HG03103 (cell line): ENCODE results near the gene EEF1A1.
"Not testable (repeated sequence)": the region's sequence is repeated elsewhere in the genome, so short reads cannot be mapped to it uniquely, and the experiment has no call there.

ENCODE experiments used
- ATAC-seq: cut with Tn5 transposase; IDR thresholded peaks from one replicate; pipeline ENCODE4 v1.9.1; 2021; ENCODE audit warnings: low read depth; ENCODE audit not compliant: unreplicated experiment

Gene EEF1A1

GRCh38 chr6:73520688-73521350, at the start of gene EEF1A1:
Gene EEF1A1 (minus strand): TSS chr6:73521032. CDS start chr6:73520026, 1,006 bp downstream.
- peak; percentile 50 for ATAC-seq

DNA sequence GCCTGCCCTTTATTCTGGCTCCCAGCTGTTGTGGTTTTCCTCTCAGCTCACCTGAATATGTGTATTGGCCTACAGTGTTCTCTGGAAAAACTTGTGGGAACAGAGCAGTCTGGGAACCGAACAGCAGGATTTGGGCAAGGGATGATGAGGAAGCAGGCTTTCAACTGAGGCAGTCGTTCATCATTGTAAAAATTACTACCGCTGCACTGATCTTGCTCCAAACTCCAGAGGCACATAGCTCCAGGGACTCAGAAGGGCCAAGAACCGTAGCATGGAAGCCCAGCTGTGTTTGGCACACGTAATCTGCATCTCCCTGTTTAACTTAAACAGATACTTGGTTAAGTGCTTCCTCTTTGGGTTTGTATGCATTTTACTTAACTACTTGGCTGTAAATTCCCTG, 48.3 kb upstream of the EEF1A1 start:
- no peak for ATAC-seq

- ATAC-seq: no peak
These were observed 46.2 kb upstream of the EEF1A1 start for GRCh38 chr6:73566954-73567591.

GRCh38 chr6:73566486-73566871, 45.6 kb upstream of the EEF1A1 start:
- not testable (repeated sequence) for ATAC-seq

- no peak for ATAC-seq
These were observed 45.1 kb upstream of the EEF1A1 start for GRCh38 chr6:73565767-73566485.

GRCh38 chr6:73564578-73565345, 43.9 kb upstream of the EEF1A1 start:
- ATAC-seq: no peak

DNA sequence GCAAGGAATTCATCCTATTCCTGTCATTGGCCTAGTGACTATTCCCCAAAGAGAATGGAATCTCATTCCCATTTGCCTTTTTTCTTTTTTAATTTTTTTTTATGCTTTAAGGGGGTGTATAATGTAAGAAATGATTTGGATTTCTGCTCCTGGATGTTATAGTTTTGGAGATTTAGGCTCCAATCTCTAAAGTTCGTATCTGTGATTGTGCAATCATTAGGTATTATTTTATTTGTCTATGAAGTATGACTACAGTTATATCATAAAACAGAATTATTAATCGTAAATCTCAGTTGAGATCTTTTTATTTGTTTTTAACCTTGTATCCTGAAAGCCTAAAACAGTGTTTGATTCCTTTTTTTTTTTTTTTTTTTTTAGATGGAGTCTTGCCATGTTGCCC, 41.7 kb upstream of the EEF1A1 start:
- no peak for ATAC-seq

DNA sequence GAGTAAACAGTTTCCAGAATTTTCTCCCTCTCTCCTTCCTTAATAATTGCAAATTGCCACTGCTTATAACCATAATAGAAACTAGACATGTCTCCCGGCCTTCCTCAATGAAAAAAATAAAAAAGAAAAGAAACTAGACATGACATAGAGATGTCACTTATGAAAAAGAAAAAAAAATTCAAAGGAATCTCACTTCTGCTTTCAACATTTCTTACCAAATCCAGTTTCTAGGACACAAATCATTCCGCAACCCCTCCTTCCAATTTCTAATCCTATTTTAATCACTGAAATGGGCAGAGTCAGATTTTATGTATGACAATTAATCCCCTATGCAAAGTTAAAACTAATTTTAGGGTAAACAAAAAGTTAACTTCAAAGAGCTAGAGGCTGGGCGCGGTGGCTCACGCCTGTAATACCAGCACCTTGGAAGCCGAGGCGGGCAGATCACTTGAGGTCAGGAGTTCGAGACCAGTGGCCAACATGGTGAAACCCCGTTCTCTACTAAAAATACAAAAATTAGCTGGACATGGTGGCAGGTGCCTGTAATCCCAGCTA, 40.1 kb upstream of the EEF1A1 start:
- peak; percentile 52 for ATAC-seq

- peak; percentile 28 for ATAC-seq
These were observed 39.4 kb upstream of the EEF1A1 start for GRCh38 chr6:73560182-73560732.

- ATAC-seq: not testable (repeated sequence)
These were observed 38.6 kb upstream of the EEF1A1 start for GRCh38 chr6:73559399-73559794.

GRCh38 chr6:73558624-73559398, 38.0 kb upstream of the EEF1A1 start:
- no peak for ATAC-seq

GRCh38 chr6:73556836-73557235, 36.0 kb upstream of the EEF1A1 start:
- ATAC-seq: no peak

DNA sequence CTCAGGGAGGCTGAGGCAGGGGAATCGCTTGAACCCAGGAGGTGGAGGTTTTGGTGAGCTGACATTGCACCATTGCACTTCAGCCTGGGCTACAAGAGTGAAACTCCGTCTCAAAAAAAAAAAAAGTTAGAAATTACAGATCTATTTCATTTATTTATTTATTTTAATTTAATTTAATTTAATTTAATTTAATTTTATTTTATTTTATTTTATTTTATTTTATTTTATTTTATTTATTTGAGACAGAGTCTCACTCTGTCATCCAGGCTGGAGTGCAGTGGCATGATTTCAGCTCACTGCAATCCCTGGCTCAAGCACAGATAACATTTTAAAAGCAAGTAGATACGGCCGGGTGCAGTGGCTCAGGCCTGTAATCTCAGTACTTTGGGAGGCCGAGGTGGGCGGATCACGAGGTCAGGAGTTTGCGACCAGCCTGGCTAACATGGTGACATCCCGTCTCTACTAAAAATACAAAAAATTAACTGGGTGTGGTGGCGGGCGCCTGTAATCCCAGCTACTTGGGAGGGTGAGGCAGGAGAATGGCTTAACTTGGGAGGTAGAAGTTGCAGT, 34.6 kb upstream of the EEF1A1 start:
- not testable (repeated sequence) for ATAC-seq

- not testable (repeated sequence) for ATAC-seq
These were observed 30.3 kb upstream of the EEF1A1 start for GRCh38 chr6:73551115-73551514.

DNA sequence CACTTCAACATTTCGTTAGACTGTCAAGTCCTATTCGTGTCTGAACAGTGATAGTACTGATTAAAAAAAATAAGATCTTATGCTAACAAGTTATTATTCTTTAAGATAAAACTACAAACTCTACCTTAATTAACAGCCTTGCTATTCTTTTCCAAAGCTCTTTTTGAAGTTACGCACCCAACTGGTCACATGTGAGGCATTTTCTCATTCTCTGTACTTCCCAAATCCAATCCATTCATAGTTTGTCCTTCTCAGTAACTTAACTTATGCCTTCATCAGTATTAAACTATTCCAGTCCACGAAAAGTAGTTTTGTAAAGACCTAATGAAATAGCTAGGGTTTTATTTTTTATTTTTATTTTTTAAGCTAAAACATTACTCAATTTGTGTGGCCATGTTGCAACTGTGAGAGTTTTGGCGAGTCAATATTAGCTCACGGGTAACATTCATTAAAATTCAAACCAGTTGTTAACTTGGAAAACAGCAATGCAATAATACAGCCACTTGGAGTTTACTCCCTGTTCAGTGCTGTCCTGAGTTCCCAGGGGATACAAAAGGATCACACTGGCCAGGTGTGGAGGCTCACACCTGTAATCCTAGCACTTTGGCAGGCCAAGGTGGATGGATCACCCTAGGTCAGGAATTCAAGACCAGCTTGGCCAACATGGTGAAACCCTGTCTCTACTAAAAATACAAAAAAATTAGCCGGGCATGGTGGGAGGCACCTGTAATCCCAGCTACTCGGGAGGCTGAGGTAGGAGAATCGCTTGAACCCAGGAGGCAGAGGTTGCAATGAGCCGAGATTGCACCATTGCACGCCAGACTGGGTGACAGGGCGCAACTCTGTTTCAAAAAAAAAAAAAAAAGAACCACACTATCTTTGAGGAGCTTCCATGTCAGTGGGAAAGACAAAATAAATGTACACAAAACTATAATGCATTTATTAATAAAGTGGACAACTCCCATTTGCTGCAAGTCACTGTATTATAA, 27.9 kb upstream of the EEF1A1 start:
- no peak for ATAC-seq

DNA sequence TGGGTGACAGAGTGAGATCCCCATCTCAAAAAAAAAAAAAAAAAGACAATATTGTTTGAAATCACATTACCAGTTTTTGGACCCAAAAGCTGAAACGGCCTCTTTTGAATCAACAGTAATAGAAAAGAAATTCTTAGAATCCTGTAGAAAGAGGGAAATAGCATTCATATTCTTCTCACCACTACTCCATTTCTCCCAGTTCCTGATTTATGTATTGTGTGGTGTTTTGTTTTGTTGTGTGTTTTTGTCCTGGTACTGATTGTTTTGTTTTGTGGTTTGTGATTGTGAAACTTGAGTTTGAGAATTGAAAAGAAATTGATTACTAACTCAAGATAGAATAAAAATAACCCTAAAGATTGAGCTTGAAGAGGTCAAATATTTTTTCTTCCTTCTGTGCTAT, 26.2 kb upstream of the EEF1A1 start:
- no peak for ATAC-seq

DNA sequence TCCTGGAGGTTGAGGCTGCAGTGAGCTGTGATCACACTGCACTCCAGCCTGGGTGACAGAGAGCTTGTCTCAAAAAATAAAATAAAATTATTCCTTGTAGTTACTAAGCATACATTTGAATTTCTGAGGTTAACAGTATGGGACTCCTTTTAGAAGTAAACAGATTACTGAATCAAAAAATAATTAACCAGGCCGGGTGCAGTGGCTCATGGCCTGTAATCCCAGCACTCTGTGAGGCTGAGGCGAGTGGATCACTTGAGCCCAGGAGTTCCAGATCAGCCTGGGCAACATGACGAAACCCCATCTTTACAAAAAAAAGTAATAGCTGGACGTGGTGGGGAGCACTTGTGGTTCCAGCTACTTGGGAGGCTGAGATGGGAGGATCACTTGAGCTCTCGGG, 22.1 kb upstream of the EEF1A1 start:
- no peak for ATAC-seq

DNA sequence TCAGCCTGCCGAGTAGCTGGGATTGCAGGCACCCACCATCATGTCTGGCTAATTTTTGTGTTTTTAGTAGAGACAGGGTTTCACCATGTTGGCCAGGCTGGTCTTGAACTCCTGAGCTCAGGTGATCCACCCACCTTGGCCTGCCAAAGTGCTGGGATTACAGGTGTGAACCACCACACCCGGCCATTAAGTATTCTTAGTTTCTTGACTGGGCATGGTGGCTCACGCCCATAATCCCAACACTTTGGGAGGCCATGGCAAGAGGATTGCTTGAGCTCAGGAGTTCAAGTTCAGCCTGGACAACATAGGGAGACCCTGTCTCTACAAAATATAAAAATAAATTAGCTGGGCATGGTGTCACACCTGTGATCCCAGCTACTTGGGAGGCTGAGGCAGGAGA, 21.6 kb upstream of the EEF1A1 start:
- not testable (repeated sequence) for ATAC-seq
